ENCODE results near the gene TSHZ2.
A peak's percentile ranks its signal among the peaks of the same experiment; 100 is the strongest.
"Not testable (repeated sequence)": the region's sequence is repeated elsewhere in the genome, so short reads cannot be mapped to it uniquely, and the experiment has no call there.

Gene TSHZ2

DNA sequence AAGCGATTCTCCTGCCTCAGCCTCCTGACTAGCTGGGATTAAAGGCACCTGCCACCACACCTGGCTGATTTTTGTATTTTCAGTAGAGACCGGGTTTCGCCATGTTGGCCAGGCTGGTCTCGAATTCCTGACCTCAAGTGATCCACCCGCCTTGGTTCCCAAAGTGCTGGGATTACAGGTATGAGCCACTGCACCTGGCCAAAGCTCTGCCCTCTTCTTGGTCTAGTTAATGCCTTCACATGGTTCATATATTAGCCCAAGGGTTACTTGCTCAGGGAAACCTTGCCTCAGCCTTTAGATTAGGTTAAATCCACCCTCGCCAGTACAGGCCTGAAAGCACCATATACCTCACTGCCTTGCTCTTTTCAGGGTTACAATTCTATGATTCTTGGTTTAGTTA is 26.1 kb downstream of the TSHZ2 start:
- no peak for DNase-seq

GRCh38 chr20:52999040-52999439 is 26.9 kb downstream of the TSHZ2 start:
- DNase-seq = no peak

- DNase-seq = no peak
These were observed 29.5 kb downstream of the TSHZ2 start for GRCh38 chr20:53001498-53002301.

- no peak for DNase-seq
These were observed 30.6 kb downstream of the TSHZ2 start for GRCh38 chr20:53002786-53003185.

GRCh38 chr20:53003420-53004154 is 31.4 kb downstream of the TSHZ2 start:
- DNase-seq = peak; percentile 72

DNA sequence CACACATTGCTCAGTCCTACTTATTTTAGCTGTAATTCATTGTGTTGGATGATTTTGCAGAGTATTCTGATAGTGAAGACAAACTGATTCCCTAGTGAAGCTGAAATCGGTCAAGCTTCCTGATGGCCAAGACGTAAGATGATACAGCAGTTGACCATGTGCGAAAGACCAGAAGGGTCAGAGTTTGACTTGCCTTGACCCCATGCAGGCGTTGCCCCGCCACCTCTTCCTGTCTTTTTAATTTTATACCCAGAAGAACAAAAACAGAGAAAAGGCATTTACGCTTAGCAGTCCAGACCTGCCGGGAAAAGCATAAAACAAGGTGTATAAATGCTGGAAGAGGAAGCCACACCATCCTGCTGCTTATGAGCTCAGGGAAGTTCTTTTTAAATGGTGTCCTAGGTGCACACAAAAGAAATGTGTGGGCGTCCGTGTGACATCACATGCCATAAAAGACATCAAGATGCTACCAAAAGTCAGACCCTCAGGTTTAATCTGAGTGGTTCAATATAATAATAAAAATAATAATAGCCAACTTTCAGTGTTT is 32.2 kb downstream of the TSHZ2 start:
- DNase-seq = no peak

DNA sequence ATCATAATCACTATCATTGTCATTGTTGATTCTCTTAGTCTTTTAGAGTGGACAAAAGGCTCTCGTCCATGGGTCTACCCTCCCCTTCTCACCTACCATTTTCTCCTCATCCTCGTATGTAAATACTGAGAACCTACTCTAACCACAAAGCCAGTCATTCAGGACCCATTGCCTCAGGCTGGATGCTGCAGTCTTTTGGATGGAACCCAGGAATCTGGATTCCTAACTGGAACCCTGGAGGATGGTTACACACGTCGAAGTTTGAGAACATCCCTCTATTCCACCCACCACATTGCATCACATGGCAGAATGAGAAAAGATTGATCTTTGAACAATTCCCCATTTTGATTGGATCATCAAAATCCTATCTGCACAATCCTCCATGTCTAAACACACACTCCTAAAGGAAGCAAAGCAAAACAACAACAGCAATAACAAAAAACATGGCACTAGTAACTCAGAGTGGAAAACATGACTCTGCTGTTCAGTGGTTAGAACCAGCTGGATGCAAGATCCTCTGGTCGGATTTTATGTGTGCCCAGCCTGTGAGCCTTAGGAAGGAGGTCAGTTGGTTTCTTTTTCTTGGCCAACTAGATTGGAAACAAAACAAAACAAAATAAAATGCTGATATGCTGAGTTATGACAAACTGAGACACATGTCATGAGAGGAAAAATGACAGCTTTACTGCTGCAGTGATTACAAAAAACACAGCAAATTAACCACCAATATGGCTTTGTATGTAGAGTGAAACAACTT is 38.0 kb downstream of the TSHZ2 start:
- DNase-seq = no peak

GRCh38 chr20:53011640-53012039 is 39.5 kb downstream of the TSHZ2 start:
- no peak for DNase-seq

GRCh38 chr20:53013183-53013582 is 41.0 kb downstream of the TSHZ2 start:
- no peak for DNase-seq

- DNase-seq = no peak
These were observed 41.7 kb downstream of the TSHZ2 start for GRCh38 chr20:53013847-53014246.

GRCh38 chr20:53016071-53016470 is 43.9 kb downstream of the TSHZ2 start:
- DNase-seq = no peak

DNA sequence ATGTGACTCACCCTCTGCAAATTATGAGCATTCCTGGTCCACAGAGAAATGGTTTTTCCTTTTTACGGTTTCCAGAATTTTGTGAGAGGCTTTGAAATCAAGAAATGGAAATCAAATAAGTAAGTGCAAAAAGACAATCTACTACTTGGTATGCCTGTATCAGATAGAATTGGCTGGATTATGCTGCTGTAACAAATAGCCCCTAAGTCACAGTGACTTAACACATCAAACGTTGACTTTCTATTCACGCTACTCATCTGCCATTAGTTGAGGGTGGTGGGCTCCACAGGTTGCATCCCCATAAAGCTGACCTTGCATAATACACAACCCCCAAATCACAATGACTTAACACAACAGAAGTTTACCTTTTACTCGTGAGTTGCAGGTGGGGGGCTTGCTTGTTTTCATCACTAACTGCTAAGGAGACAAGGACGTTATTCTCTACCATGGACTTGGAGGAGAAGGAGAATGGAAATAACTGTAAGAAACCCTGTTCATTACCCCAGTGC is 44.4 kb downstream of the TSHZ2 start:
- DNase-seq = no peak

- no peak for DNase-seq
These were observed 45.0 kb downstream of the TSHZ2 start for GRCh38 chr20:53017206-53017605.

DNA sequence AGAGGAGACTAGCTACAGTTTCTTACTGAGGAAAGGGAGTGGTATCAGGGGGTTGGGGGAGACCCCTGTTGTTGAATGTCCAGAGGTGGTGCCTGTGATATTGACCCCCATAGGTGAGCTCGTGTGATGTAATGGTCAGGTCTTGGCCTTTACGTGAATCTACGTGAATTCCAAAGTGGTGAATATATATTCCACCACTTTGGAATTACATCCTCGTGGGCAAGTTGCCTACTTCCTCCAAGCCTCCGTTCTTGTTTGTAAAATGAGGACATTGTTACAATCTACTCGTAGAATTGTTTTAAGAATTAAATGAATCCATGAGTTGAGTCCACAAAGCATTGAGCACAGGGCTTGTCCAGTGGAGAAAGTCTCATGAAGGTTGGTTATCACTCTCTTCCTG is 47.3 kb downstream of the TSHZ2 start:
- no peak for DNase-seq

GRCh38 chr20:53020376-53020775 is 48.2 kb downstream of the TSHZ2 start:
- no peak for DNase-seq

DNA sequence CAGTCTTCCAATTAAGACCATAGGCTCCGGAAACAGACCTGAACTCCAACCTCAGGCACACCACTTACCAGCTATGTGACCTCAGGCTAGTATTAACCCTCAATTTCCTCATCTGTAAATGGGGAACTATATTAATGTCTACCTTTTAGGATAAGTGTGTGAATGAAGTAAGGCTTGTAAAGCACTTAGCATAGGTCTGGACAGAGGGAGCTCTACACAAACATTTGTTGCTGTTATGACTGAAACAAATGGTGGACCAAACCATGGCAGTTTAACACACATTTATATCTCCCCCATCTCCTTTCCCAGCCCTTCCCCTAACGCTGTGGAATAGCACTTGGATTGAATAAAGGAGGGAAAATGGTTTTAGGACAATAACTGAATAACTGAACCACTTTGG is 48.7 kb downstream of the TSHZ2 start:
- no peak for DNase-seq

DNA sequence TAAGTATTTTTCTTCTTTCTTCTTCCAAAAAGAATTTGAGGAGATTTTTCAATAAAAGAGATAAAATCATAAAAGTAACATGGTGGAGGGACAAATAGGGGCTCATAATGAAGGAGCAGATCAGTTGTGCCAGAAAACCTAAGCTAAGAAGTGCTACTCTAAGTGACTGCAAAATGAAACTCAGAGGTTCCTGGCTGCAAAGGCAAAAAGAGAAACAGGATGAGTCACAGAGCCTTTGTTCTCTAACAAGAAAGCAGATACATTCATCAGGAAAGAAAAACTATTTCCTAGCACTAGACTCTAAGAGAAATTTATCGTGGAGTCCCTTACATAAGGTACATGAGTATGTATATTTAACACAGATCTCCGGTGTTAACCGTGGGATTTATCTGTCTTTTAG is 49.8 kb downstream of the TSHZ2 start:
- no peak for DNase-seq

- DNase-seq = peak; percentile 31
These were observed 51.8 kb downstream of the TSHZ2 start for GRCh38 chr20:53023732-53024520.

GRCh38 chr20:53024653-53025052 is 52.5 kb downstream of the TSHZ2 start:
- not testable (repeated sequence) for DNase-seq

- no peak for DNase-seq
These were observed 54.9 kb downstream of the TSHZ2 start for GRCh38 chr20:53027089-53027488.

DNA sequence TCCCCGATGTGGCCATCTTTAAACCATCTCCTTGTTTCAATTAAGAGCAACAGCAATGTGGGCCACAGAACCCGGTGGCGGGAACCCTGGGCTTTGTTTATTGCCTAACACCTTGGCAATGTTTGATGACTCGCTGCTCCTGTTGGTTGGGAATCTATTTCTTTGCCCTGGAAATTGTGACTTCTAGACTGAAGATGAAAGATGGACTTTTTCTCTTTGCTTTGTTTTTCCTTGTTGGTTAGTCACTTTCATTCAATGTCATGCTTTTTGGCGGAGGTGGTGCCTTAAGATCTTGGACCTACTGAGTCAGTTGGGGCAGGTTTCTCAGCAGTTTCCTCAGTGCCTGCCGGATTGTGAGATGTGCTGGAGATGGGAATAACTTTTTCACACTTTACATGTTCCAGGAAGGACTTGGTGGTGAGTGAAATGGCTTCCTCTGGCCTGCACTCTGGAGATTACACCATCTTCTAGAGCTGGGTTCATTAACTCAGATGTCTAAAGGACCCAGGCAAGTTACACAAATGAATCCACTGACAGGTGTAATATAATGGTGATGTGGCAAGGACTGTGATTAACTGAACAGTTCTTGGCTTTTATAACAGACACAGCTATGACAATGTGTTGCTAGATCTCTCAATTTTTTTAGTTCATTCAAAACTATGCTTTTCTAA is 56.3 kb downstream of the TSHZ2 start:
- no peak for DNase-seq

- DNase-seq = no peak
These were observed 57.9 kb downstream of the TSHZ2 start for GRCh38 chr20:53030061-53030460.

Data from DMS153 (cell line).